ENCODE results near the gene NAGPA. TPM values are rescaled to one million over a fixed set of nuclear protein-coding genes. Genes with fewer than 3 reads are reported as not detected.

Gene NAGPA
- total and polyA plus RNA-seq, 2 donors from 2014 or later: 13.8 to 14.5 TPM

DNA sequence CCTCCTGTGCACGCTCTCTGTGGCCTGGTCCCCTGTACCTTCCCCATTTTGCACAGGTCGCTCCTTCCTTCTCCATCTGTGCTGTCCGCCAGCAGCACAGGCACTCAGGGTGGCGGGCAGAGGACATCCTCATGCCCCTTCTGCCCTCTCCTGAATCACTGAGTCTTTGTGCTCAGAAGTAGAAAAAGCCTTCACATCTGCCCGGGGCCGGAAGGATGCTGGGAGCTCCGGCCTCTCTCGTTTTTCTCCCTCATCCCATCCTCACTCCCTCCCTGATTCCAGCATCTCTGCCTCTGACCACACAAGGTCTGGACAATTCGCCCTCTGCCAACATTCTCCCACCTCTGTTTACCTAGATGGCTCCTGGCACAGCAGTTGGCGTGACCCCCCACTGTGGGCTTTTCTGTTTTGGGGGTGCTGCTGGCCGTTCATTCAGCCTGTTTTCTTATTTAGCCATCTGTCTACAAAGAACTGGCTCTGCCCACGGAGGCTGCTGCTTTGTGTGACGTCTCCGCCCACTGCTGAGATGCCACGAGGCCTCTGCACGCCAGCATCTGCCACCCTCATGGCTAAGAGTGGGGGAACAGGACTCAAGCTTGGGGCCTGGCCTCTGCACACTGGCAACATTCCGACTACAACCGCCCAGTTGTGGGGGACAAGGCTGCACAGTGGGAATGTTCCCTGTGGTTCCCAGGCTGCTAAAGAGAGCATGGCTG, 38.9 kb downstream of the NAGPA start:
- Histone ChIP-seq H3K4me1 (ENCODE audit: control insufficient read depth in 2 of 3, insufficient read depth in 2 of 3, low read depth in 1 of 3, low read length in 3 of 3) (no peaks in the 10 kb centered on the region), H3K36me3 (ENCODE audit: control insufficient read depth in 2 of 3, insufficient read depth in 3 of 3, low read length in 3 of 3) (no peaks in the 10 kb centered on the region), H3K4me3 (ENCODE audit: low read length in 3 of 3) (no peak overlapping the region), H3K27me3 (ENCODE audit: control insufficient read depth, insufficient read depth, low read length) (no peaks in the 10 kb centered on the region), H3K27ac (ENCODE audit: low read depth in 2 of 2, low read length in 2 of 2) (no peak overlapping the region), H3K9ac (ENCODE audit: low read length in 3 of 3) (no peak overlapping the region), H3K9me3 (ENCODE audit: control insufficient read depth in 2 of 3, insufficient read depth in 1 of 3, low read length in 3 of 3) (no peaks in the 10 kb centered on the region)
- TF ChIP-seq CTCF (IDR thresholded peaks at IDR 0.05; ENCODE audit: borderline replicate concordance, extremely low read depth, insufficient read depth): no peak
- intact Hi-C loops (cut with DNase I): no loop called here
- FAIRE-seq (no peak), DNase-seq (no peak)

- H3K27ac ChIP-seq (ENCODE audit: low read depth in 2 of 2, low read length in 2 of 2): no peak overlapping the region
- no peak overlapping the region for H3K4me3 ChIP-seq (ENCODE audit: low read length in 3 of 3)
- H3K9me3 ChIP-seq (ENCODE audit: control insufficient read depth in 2 of 3, insufficient read depth in 1 of 3, low read length in 3 of 3): no peaks in the 10 kb centered on the region
- H3K9ac ChIP-seq (ENCODE audit: low read length in 3 of 3): no peak overlapping the region
- no peaks in the 10 kb centered on the region for H3K36me3 ChIP-seq (ENCODE audit: control insufficient read depth in 2 of 3, insufficient read depth in 3 of 3, low read length in 3 of 3)
- no peaks in the 10 kb centered on the region for H3K4me1 ChIP-seq (ENCODE audit: control insufficient read depth in 2 of 3, insufficient read depth in 2 of 3, low read depth in 1 of 3, low read length in 3 of 3)
- peaks cover 7% of the 10 kb centered on the region for H3K27me3 ChIP-seq (ENCODE audit: control insufficient read depth, insufficient read depth, low read length)
- FAIRE-seq: no peak
- intact Hi-C loops (cut with DNase I): no loop called here
- peak in 1 of 5 donors; percentile 21 for DNase-seq
- no peak for TF ChIP-seq CTCF (IDR thresholded peaks at IDR 0.05; ENCODE audit: borderline replicate concordance, extremely low read depth, insufficient read depth)
These were observed 42.0 kb downstream of the NAGPA start for GRCh38 chr16:4991754-4992153.

DNA sequence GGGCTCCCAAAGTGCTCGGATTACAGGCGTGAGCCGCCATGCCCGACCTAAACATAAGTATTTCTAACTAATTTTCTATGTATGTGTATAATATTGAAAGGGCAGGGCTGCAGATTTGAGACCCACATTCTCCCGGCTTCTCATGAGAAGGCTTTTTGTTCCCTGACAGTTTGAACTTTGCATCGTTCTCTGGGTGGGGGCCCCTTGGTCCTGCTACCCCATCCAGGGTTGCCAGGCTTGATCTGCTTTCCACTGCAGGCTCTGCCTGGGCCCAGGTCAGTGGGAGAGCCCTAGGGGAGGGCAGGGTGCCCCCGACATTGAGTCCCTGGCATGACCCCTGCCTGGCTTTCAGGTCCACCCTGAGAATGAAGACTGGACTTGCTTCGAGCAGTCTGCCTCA, 43.3 kb downstream of the NAGPA start:
- peaks cover 7% of the 10 kb centered on the region for H3K27me3 ChIP-seq (ENCODE audit: control insufficient read depth, insufficient read depth, low read length)
- H3K9me3 ChIP-seq (ENCODE audit: control insufficient read depth in 2 of 3, insufficient read depth in 1 of 3, low read length in 3 of 3): no peaks in the 10 kb centered on the region
- H3K36me3 ChIP-seq (ENCODE audit: control insufficient read depth in 2 of 3, insufficient read depth in 3 of 3, low read length in 3 of 3): no peaks in the 10 kb centered on the region
- no peaks in the 10 kb centered on the region for H3K4me1 ChIP-seq (ENCODE audit: control insufficient read depth in 2 of 3, insufficient read depth in 2 of 3, low read depth in 1 of 3, low read length in 3 of 3)
- intact Hi-C loops (cut with DNase I): no loop called here
- peak in 1 of 5 donors; percentile 15 for DNase-seq
- no peak for TF ChIP-seq CTCF (IDR thresholded peaks at IDR 0.05; ENCODE audit: borderline replicate concordance, extremely low read depth, insufficient read depth)
- H3K9ac ChIP-seq (ENCODE audit: low read length in 3 of 3): no peak overlapping the region
- no peak overlapping the region for H3K27ac ChIP-seq (ENCODE audit: low read depth in 2 of 2, low read length in 2 of 2)
- H3K4me3 ChIP-seq (ENCODE audit: low read length in 3 of 3): no peak overlapping the region
- no peak for FAIRE-seq

Data from kidney (tissue), 14 donors.